ENCODE results near the gene NOS1AP. TPM values are rescaled to one million over a fixed set of nuclear protein-coding genes. Genes with fewer than 3 reads are reported as not detected.

NOS1AP gene
- total RNA-seq, 1 experiment from 2014 or later = not detected

DNA sequence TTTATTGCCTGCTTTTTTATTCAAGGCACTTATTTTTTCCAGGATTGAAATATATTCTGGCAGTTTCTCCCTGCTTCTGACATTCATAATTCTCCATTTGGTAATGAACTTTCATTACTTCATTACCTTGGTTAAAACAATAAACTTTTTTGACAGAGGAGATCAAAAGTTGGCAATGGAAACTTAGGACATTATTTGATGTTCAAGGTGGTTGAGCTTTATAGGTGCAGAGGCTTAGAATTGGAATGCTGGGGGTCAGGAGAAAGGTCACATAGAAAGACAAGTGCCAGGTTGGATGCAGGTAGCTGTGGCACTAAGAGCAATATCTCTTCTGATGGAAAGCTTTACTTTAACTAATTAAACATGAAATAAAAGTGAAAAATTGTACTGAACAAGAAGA lies 154.8 kb downstream of the NOS1AP start:
- H3K27me3 ChIP-seq (replicated peaks) = peaks cover 13% of the 10 kb centered on the region
- no peak for DNase-seq (ENCODE audit: low read depth in 1 of 2, low spot score in 2 of 2)
- H3K4me3 ChIP-seq = no peak overlapping the region
- no peaks in the 10 kb centered on the region for H3K36me3 ChIP-seq
- H3K9me3 ChIP-seq (replicated peaks) = no peaks in the 10 kb centered on the region
- H3K4me1 ChIP-seq (replicated peaks) = no peaks in the 10 kb centered on the region
- H3K27ac ChIP-seq = no peak overlapping the region

DNA sequence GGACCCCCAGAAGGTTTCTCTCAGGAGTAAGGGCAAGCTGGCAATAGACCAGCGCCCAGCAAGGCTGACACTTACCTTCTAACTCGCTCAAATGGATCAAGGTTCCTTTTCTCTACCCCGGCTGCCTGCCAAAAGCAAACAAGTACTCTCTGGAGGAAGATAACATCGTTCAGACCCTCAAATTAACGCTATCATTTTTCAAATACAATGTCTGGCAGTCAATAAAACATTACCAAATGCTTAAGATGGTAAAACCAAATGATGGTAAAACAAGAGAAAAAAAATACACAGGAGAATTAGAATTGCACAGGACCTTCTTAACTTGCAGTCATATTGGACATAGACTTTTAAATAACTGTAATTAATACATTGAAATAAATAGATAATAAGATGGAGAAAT lies 159.1 kb downstream of the NOS1AP start:
- Histone ChIP-seq H3K4me3 (no peak overlapping the region), H3K9me3 (replicated peaks) (no peaks in the 10 kb centered on the region), H3K27me3 (replicated peaks) (peaks cover 16% of the 10 kb centered on the region), H3K27ac (no peak overlapping the region), H3K36me3 (no peaks in the 10 kb centered on the region), H3K4me1 (replicated peaks) (no peaks in the 10 kb centered on the region)
- DNase-seq (ENCODE audit: low read depth in 1 of 2, low spot score in 2 of 2) = no peak

DNA sequence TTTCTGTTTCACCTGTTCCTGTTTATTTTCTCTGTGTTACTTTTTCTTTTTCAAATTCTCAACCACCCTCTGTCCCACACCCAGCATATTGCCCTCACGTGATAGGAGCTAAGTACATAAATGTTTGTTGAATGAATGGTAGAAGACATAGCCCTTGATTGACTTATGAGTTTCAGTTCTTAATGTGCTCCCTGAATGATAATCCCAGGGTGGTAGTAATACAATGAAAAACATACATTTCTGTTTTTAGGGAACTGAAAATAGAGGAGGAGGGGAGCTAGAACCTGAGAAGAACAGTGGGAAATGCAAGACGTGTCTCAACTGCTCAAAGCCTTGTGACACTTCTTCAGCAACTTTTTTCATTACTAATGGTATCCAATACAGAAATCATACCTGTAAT lies 160.1 kb downstream of the NOS1AP start:
- no peaks in the 10 kb centered on the region for H3K36me3 ChIP-seq
- no peak for DNase-seq (ENCODE audit: low read depth in 1 of 2, low spot score in 2 of 2)
- H3K4me3 ChIP-seq = no peak overlapping the region
- no peak overlapping the region for H3K27ac ChIP-seq
- H3K4me1 ChIP-seq (replicated peaks) = no peaks in the 10 kb centered on the region
- H3K9me3 ChIP-seq (replicated peaks) = no peaks in the 10 kb centered on the region
- H3K27me3 ChIP-seq (replicated peaks) = peaks cover 16% of the 10 kb centered on the region

DNA sequence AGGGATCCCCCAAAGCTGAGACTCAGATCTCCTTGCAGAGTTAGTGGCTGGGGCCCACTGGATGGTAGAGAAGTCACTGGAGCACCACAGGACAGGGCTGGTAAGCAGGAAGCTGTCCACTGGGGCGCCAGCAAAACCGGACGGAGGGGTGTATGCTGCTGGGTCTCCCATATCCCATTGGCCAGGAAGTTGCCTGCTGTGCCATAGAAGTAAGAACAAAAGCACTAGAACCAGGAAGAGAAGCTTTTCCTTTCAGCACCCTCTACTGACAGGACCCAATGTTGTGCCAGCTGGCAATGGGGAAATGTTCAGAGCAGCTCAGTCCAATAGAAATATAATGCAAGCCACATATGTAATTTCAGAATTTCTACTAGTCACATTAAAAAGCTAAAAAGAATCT lies 160.6 kb downstream of the NOS1AP start:
- H3K36me3 ChIP-seq = no peaks in the 10 kb centered on the region
- H3K4me1 ChIP-seq (replicated peaks) = no peaks in the 10 kb centered on the region
- DNase-seq (ENCODE audit: low read depth in 1 of 2, low spot score in 2 of 2) = no peak
- H3K27ac ChIP-seq = no peak overlapping the region
- no peak overlapping the region for H3K4me3 ChIP-seq
- peaks cover 16% of the 10 kb centered on the region for H3K27me3 ChIP-seq (replicated peaks)
- no peaks in the 10 kb centered on the region for H3K9me3 ChIP-seq (replicated peaks)

DNA sequence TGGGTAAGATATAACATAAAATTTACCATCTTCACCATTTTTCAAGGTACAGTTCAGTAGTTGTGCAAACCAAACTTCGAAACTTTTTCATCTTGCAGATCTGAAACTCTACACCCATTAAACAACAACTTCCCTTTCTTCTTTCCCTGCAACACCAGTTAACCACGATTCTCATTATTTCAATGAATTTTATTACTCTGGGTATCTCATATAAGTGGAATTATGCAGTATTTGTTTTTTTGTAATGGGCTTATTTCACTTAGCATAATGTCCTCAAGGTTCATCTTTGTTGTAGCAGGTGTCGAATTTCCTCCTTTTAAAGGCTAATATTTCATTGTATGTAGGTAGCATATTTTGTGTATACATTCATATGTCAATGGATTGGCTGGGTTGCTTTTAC lies 161.0 kb downstream of the NOS1AP start:
- H3K27me3 ChIP-seq (replicated peaks) = peaks cover 16% of the 10 kb centered on the region
- no peak overlapping the region for H3K4me3 ChIP-seq
- DNase-seq (ENCODE audit: low read depth in 1 of 2, low spot score in 2 of 2) = no peak
- H3K27ac ChIP-seq = no peak overlapping the region
- no peaks in the 10 kb centered on the region for H3K4me1 ChIP-seq (replicated peaks)
- no peaks in the 10 kb centered on the region for H3K36me3 ChIP-seq
- H3K9me3 ChIP-seq (replicated peaks) = no peaks in the 10 kb centered on the region

DNA sequence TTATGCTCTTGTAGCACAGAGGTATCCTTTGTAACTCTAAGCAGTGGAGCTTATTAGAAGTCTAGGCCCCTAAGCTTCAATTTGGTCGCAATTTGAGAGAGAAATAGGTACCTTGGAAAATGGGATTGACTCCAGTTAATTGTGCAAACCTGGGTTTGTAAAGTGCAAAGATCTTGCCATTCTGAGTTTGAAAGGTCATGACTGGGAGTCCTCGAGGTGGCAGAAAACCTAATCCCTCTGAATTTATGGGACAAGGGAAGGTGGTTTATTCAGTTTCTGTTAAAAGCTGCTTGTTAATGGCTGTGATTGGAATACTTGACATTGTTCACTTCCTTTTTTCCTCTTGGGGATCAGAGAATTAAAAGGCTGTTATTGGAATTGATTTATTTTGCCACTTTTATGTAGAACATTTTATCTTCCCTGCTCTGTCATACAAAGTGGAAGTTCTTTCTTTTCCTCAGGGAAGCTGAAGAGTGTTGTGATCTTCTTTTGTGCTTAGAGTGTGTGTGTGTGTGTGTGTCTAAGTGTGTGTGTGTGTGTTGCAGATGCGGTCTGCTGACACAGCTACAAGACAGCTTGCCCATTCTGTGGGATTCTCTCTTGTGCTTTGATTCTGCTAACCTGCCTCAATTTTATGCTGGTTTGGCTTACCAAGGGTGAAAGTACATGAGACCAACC lies 162.7 kb downstream of the NOS1AP start:
- Histone ChIP-seq H3K27me3 (replicated peaks) (peaks cover 16% of the 10 kb centered on the region), H3K4me1 (replicated peaks) (no peaks in the 10 kb centered on the region)
- no peak for DNase-seq (ENCODE audit: low read depth in 1 of 2, low spot score in 2 of 2)

DNA sequence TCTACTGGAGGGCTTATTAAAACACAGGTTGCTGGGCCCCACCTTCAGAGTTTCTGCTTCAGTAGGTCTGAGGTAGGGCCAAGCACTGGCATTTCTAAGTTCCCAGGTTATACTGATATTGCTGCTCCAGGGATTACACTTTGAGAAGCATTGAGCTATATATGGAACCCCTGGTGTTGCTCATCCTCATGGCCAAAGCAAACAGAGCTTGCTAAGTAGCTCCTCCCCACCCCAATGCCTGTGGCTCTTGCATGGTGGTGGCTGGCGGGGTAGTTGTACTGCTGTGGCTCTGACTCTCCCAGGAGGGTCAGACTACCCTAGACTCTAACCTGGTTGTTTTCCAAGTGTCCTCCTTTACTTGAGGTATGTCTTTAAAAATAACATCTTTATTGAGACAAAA lies 163.6 kb downstream of the NOS1AP start:
- Histone ChIP-seq H3K9me3 (replicated peaks) (no peaks in the 10 kb centered on the region), H3K4me1 (replicated peaks) (no peaks in the 10 kb centered on the region), H3K27me3 (replicated peaks) (peaks cover 19% of the 10 kb centered on the region), H3K4me3 (no peak overlapping the region), H3K36me3 (no peaks in the 10 kb centered on the region), H3K27ac (no peak overlapping the region)
- no peak for DNase-seq (ENCODE audit: low read depth in 1 of 2, low spot score in 2 of 2)

More for the DNA sequence above, 162.7 kb downstream of the NOS1AP start:
- Histone ChIP-seq H3K36me3 (no peaks in the 10 kb centered on the region), H3K4me3 (no peak overlapping the region), H3K9me3 (replicated peaks) (no peaks in the 10 kb centered on the region), H3K27ac (no peak overlapping the region)

DNA sequence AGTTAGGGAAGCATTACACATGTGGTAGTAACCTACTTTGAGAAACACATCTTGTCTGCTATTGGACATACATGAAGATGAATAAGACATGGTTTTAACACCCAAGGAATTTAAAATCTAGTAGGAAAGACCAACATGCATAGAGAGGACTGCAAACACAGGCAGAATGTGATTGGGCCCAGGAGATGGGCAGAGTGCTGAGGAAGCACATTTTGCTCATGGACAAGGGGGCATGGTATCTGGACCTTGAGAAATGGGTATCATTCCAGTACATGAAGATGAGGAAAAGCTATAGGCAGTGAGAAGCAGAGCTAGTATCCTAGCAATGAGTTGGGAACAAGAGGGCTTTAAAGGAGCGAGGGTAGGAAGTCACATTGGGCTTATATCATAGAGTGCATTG lies 164.4 kb downstream of the NOS1AP start:
- no peak for DNase-seq (ENCODE audit: low read depth in 1 of 2, low spot score in 2 of 2)
- H3K4me3 ChIP-seq = no peak overlapping the region
- H3K27ac ChIP-seq = no peak overlapping the region
- peaks cover 26% of the 10 kb centered on the region for H3K27me3 ChIP-seq (replicated peaks)
- no peaks in the 10 kb centered on the region for H3K9me3 ChIP-seq (replicated peaks)
- no peaks in the 10 kb centered on the region for H3K36me3 ChIP-seq
- H3K4me1 ChIP-seq (replicated peaks) = no peaks in the 10 kb centered on the region

DNA sequence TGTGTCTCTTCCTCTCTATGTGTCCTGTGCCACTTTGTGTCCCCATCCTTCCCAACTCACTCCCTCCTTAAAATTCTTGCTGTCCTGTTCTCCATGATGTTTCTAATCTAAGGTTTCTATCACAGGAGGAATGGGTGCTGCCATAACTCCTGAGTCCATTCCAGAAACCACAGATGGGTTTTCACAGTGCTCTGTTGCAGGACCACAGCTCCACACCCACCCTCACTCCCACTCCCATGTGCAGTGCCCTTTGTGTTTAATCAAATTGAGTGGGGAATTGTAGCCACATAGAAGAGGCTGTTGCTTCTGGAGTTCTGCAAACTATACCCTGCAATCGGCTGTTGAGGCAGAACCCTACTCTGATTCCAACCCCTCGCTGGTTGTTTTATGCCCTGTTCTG lies 165.1 kb downstream of the NOS1AP start:
- no peaks in the 10 kb centered on the region for H3K36me3 ChIP-seq
- H3K27me3 ChIP-seq (replicated peaks) = peaks cover 19% of the 10 kb centered on the region
- DNase-seq (ENCODE audit: low read depth in 1 of 2, low spot score in 2 of 2) = no peak
- H3K9me3 ChIP-seq (replicated peaks) = no peaks in the 10 kb centered on the region
- no peak overlapping the region for H3K4me3 ChIP-seq
- H3K4me1 ChIP-seq (replicated peaks) = no peaks in the 10 kb centered on the region
- H3K27ac ChIP-seq = no peak overlapping the region

DNA sequence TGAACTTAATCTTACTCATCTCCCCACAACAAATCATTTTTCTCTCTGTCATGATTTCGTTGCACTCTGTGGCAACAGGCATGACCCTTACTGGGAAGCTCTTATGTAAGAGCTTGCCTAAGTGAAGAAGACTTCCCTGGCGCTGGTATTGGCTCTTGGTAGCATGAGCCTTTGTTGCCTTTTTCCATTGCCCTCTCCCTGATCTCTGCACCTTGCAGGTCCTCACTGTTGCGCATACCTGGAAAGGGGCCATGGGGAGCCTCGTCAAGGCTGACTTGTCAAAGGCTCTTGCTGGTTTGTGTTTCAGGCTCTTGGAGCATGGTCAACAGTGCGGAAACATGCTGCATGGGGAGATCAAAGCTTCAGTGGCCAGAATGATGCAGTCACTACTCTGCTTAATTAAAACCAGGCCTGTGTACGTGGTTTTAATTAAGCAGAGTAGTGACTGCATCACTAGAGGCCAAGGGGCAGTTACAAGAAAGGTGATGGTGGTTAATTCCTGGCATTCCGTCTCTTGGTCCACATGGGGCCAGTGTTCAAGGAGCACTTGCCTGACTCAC lies 165.8 kb downstream of the NOS1AP start:
- no peak overlapping the region for H3K4me3 ChIP-seq
- no peak overlapping the region for H3K27ac ChIP-seq
- peaks cover 17% of the 10 kb centered on the region; the same call in 1 of the 2 replicates for H3K27me3 ChIP-seq (replicated peaks)
- DNase-seq (ENCODE audit: low read depth in 1 of 2, low spot score in 2 of 2) = no peak
- no peaks in the 10 kb centered on the region for H3K4me1 ChIP-seq (replicated peaks)
- no peaks in the 10 kb centered on the region for H3K36me3 ChIP-seq
- no peaks in the 10 kb centered on the region for H3K9me3 ChIP-seq (replicated peaks)

DNA sequence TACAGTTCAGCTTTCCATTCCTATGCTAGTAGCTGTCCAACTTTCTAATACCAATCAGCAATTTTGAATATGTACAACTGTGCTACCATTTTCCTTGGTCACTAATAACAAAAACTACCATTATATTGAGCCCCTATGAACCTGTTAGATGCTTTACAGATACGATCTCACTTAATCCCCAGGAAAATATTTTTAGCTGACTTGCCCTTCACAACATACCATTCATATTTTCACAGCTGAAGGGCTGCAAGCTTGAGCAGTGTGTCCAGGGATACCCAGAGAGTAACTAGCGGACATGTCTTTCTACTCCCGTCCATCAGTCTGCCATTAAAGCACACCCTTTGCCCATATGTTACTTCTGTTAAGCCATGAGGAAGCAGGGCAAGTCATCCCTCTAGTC lies 166.7 kb downstream of the NOS1AP start:
- Histone ChIP-seq H3K36me3 (no peaks in the 10 kb centered on the region), H3K27ac (no peak overlapping the region), H3K9me3 (replicated peaks) (no peaks in the 10 kb centered on the region), H3K4me3 (no peak overlapping the region), H3K4me1 (replicated peaks) (no peaks in the 10 kb centered on the region), H3K27me3 (replicated peaks) (peaks cover 17% of the 10 kb centered on the region; the same call in 1 of the 2 replicates)
- DNase-seq (ENCODE audit: low read depth in 1 of 2, low spot score in 2 of 2) = no peak

DNA sequence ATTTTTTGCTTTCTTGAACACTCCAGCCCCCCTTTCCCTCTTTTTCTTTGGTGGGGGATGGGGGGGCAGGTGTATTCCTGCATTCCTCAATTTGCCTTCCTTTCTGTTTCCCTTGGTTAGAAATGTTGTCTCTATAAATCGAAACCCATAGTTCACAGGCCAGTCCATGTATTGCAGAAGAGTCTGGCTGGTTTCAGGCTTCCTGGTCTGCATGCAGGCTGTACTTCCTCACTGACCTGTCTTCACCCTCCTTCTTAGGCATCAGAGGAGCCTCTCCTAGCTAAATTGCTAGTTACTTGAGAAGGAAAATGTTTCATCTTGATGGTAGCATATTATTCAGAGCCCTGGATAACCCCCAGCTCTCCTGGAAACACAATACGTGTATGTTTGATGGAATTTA lies 167.1 kb downstream of the NOS1AP start:
- Histone ChIP-seq H3K36me3 (no peaks in the 10 kb centered on the region), H3K27ac (no peak overlapping the region), H3K27me3 (replicated peaks) (peaks cover 15% of the 10 kb centered on the region; the same call in 1 of the 2 replicates), H3K9me3 (replicated peaks) (no peaks in the 10 kb centered on the region), H3K4me3 (no peak overlapping the region), H3K4me1 (replicated peaks) (no peaks in the 10 kb centered on the region)
- DNase-seq (ENCODE audit: low read depth in 1 of 2, low spot score in 2 of 2) = no peak

DNA sequence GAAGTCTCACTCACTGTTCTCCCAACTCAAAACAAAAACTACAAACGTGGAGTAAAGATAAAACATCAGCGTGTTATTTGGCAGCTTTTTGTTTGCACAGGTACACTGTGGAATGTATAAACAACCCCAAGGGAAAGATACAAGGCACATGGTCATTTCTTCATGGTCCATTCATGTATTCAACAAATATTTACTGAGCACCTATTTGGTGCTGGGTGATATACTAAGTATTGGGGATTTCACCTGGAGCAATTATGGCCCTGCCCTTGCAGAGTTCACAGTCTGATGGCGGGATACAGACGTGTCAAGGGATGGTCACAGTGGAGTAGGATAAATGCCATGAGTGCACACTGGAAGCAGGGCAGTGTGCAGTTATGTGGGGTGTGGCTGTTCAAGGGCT lies 171.1 kb downstream of the NOS1AP start:
- H3K4me1 ChIP-seq (replicated peaks) = no peaks in the 10 kb centered on the region
- no peak overlapping the region for H3K27ac ChIP-seq
- no peak overlapping the region for H3K4me3 ChIP-seq
- H3K27me3 ChIP-seq (replicated peaks) = peaks cover 12% of the 10 kb centered on the region
- H3K9me3 ChIP-seq (replicated peaks) = no peaks in the 10 kb centered on the region
- no peak for DNase-seq (ENCODE audit: low read depth in 1 of 2, low spot score in 2 of 2)
- H3K36me3 ChIP-seq = no peaks in the 10 kb centered on the region

DNA sequence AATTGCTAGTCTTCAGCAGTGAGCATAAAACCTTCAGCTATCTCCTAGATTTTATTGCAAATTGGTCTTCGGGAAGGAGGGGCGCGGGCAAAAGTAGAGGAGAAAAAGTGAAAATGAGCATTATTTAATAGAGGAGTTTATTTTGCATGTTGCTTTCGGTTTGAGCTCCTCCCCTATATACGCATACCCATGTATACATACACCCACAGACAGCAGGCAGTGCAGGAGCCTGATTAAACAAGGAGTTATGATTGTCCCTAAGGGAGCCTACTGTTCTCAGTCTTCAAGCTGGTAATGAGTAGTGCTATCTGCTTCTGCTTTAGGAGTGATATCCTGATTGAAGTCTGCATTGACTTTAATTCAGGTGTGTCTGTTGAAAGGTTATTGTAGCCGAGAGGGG lies 173.3 kb downstream of the NOS1AP start:
- no peaks in the 10 kb centered on the region for H3K36me3 ChIP-seq
- no peak for DNase-seq (ENCODE audit: low read depth in 1 of 2, low spot score in 2 of 2)
- no peak overlapping the region for H3K4me3 ChIP-seq
- no peaks in the 10 kb centered on the region for H3K4me1 ChIP-seq (replicated peaks)
- H3K9me3 ChIP-seq (replicated peaks) = no peaks in the 10 kb centered on the region
- no peak overlapping the region for H3K27ac ChIP-seq
- H3K27me3 ChIP-seq (replicated peaks) = peaks cover 8% of the 10 kb centered on the region

Measured in SJSA1 (cell line).